Renal cortical epithelial cell (primary cell): ENCODE data around the gene TAS2R7. TPM values are rescaled to one million over a fixed set of nuclear protein-coding genes. Genes with fewer than 3 reads are reported as not detected.

Experiments
- total RNA-seq: library from RNA; depleted of rRNA; stranded (reverse); fragments of >200 nt; gene quantifications from 2 replicates; pipeline ENCODE4 v1.2.3, GENCODE V29; 2014

Gene TAS2R7
- total RNA-seq, 1 donor from 2014 or later, result 0.20 TPM

Other genes with a start within 250 kb of the TAS2R7 start
- 12.3 and 16.7 TPM in 2 replicates for gene MAGOHB, start 189.0 kb downstream of the TAS2R7 start, total RNA-seq
- 2.6 and 4.3 TPM in 2 replicates for gene STYK1, start 128.6 kb downstream of the TAS2R7 start, total RNA-seq
- 67.6 and 163 TPM in 2 replicates for gene YBX3, start 79.3 kb downstream of the TAS2R7 start, total RNA-seq
- 0.25 TPM in 1 of 2 replicates, not detected in the other for gene TAS2R8, start 4.7 kb upstream of the TAS2R7 start, total RNA-seq
- gene TAS2R9, start 7.5 kb upstream of the TAS2R7 start, total RNA-seq, result 0.35 TPM in 1 of 2 replicates, not detected in the other
- 3.0 TPM in 1 of 2 replicates, not detected in the other for gene TAS2R10, start 23.7 kb upstream of the TAS2R7 start, total RNA-seq
- gene PRR4, start 46.8 kb upstream of the TAS2R7 start, total RNA-seq, result 1.4 and 2.3 TPM in 2 replicates
- 5.9 and 14.8 TPM in 2 replicates for gene PRH1, start 81.6 kb upstream of the TAS2R7 start, total RNA-seq
- 5.2 TPM in 1 of 2 replicates, not detected in the other for gene TAS2R13, start 106.9 kb upstream of the TAS2R7 start, total RNA-seq
- gene PRH2, start 126.6 kb upstream of the TAS2R7 start, total RNA-seq, result not detected in 2 replicates
- gene TAS2R14, start 136.6 kb upstream of the TAS2R7 start, total RNA-seq, result 1.4 and 7.1 TPM in 2 replicates
- 0.35 and 9.3 TPM in 2 replicates for gene TAS2R50, start 184.3 kb upstream of the TAS2R7 start, total RNA-seq
- 1.6 and 7.7 TPM in 2 replicates for gene TAS2R20, start 195.7 kb upstream of the TAS2R7 start, total RNA-seq
- 1.2 and 11.6 TPM in 2 replicates for gene TAS2R19, start 220.0 kb upstream of the TAS2R7 start, total RNA-seq
- gene TAS2R31, start 228.8 kb upstream of the TAS2R7 start, total RNA-seq, result 9.5 TPM in 1 of 2 replicates, not detected in the other